Non-pigmented ciliary epithelial cell (primary cell): ENCODE data around the gene MCM9.

ENCODE experiments used
- DNase-seq: peaks from one replicate; pipeline ENCODE4 v3.0.0-alpha.2; 2010; ENCODE audit warnings: low read depth

MCM9 gene

GRCh38 chr6:118932421-118932820 is 2.5 kb downstream of the MCM9 start:
- DNase-seq, result no peak

DNA sequence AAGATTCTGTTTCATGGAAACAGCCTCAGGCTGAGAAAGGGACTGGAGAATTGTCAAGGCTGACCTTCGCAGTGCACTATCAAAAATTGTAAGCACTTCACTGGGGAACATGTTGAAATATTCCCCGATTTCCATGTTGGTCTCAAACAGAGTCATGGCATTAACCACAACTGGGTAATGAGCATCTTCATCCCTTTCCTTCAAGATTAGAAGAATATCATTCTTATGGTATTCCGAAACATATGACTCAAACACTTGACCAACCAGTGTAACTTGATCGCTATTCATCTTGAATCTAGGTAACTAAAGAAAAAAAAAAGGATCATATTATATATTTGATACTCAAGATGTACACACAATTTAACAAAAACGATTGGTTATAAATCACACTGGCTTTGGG is 3.5 kb downstream of the MCM9 start:
- DNase-seq, result no peak

- DNase-seq, result no peak
Observed at GRCh38 chr6:118930680-118931079, 4.3 kb downstream of the MCM9 start.

- DNase-seq, result no peak
Observed at GRCh38 chr6:118923035-118923434, 11.9 kb downstream of the MCM9 start.

DNA sequence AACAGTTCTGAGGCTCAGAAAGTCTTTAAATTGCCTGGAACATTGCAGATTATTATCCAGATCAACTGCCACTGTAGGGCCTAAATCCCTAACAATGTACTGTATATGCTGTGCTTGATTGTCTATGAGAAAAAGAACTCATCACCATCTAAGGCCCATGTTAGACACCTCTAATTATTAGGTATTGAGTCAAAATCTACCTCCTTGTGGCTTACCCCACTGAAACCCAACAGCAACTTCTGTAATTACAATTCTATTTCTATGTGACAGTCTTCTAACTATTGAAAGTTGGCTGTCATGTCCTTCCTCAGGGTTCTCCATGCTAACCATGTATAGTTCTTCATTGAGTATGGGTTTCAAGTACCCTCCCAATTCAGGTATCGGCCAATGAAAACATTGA is 13.9 kb downstream of the MCM9 start:
- DNase-seq, result no peak

DNA sequence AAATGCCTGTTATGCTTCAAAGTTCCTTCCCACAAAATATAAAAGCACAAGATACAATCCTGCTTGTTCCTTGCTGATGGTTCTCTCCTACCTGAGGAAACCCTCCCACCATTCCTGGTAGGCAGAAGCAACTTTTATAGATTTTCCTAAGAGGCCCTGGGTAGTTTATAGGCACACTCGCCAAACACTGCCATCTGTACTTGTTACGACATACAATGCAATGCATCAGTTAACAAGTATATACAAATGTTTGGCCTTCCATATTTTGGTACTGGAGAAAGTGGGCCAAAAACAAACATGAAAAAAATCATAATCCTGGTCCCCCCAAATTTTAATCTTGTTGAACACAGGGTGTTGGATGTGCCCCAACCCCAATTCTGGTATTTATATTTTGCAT is 16.6 kb downstream of the MCM9 start:
- no peak for DNase-seq

DNA sequence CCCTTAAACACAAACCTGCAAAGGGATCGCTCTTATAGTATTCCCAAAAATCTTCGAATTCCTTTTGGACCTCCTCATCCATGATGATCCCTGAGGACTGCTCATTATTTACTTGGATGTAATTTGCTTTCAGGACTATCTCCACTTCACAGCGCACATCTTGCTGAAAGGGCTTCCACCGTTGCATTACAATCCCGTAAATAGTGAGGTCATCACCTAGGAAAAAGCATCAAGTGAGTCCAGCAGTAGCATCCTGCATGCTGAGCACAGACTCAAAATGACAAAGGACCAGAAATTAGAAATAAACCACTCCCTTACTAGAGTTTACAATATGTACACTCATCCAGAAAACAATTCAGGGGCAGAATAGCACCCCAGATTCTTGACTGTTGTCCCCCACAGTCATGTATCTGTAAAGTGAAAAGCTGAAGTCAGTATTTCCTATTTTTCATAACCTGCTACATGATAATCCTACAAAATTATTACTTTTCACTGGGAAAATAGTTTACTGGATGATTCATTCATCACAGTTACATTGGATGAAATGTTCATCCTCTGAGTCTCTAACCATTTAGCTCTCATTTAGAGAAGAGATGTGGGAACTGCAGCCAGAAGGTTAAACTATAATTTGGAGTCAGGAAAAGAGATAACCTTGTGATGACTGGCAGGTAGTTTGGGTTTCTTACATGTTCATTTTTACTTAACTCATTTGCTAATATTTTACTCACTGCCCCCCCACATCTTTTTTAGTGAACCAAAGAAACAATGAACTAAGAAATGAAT is 17.2 kb downstream of the MCM9 start:
- DNase-seq, result no peak

- no peak for DNase-seq
Observed at GRCh38 chr6:118914598-118914997, 20.4 kb downstream of the MCM9 start.

GRCh38 chr6:118913161-118913560 is 21.8 kb downstream of the MCM9 start:
- no peak for DNase-seq

DNA sequence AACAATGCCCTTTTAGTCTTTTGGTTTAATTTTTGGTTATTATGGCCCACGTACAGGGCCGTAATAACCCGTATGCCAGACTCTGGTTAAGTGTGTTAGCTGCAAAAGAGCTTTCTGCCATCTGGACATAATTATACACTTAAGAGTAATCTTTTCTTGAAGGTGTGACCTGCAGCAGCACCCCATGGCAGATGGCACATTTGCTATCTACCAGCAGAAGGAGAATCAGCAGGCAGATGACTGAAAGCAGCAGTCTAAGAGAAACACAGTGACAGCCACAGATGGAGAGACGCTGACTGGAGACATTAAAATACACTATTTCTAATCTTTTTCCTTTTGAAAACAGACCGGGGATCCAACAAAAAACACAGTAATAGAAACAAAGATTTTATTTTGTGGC is 22.3 kb downstream of the MCM9 start:
- DNase-seq, result no peak

DNA sequence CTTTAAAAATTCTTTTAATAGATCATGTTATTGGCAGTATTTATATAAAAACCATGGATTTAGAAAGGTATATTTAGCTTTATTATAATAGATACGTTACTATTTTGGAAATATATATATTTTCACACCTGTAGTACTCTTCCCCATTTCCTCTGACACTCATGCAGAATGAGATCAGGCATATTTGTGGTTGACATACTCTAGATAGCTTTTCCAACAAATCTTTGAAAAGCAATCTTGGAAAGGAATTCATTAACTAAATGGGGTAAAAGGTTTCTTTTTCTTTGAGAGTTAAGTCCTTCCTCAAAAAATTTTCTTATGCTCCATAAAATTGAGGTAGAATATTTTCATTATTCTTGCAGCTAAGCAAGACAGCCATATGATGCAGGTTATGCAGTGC is 26.5 kb downstream of the MCM9 start:
- DNase-seq, result no peak

DNA sequence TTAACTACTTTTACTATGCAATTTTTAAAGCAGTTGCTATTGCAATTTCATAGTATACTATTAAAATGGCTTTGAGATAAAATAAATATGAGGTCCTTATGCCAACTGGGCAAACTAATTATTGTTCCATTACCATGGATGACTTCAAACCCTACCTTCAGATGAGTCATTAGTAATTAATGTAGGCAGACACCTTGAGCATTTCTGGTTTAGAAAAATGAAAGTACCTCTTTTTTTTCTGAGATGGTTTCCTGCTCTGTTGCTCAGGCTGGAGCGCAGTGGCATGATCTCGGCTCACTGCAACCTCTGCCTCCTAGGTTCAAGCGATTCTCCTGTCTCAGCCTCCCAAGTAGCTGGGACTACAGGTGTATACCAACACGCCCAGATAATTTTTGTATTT is 29.1 kb downstream of the MCM9 start:
- DNase-seq, result no peak

- no peak for DNase-seq
Observed at GRCh38 chr6:118905084-118905483, 29.9 kb downstream of the MCM9 start.

GRCh38 chr6:118903691-118904090 is 31.3 kb downstream of the MCM9 start:
- DNase-seq, result no peak

GRCh38 chr6:118903138-118903537 is 31.8 kb downstream of the MCM9 start:
- DNase-seq, result no peak

DNA sequence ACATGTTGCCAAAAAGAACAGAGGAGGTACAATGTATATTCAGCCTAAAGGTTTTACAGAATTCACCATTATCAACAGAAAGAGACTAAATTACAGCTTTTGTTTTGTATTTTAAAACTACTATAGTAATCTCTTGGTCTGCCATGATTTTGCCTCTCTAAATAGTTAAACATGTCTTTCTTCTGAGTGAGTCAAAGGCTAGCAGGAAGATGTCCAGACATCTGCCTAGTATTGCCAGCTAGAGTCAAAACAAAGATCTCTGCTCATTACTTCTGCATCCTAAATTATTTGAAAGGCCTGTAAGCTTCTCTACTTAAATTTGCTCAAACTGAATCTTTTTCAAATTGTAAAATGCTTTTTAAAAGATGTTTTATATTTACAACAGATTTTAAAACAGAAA is 32.2 kb downstream of the MCM9 start:
- no peak for DNase-seq

DNA sequence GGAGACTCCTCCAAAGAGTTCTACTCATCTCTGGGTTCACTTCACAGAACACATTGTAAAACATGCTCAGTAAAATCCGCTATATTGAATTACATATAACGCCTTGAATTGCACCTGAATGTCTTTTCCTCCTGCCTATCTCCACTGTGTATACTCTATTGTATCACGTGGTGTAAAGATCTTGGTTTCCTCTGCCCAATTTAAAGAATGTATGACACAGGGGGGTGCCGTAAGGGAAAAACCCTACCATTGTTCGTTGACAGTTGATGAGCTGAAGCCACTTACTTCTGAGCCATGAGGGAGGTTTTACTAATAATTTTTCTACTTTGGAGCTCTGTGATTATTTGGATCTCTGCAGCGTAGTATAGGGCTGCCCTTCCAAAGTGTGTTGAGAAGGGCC is 35.0 kb downstream of the MCM9 start:
- no peak for DNase-seq

DNA sequence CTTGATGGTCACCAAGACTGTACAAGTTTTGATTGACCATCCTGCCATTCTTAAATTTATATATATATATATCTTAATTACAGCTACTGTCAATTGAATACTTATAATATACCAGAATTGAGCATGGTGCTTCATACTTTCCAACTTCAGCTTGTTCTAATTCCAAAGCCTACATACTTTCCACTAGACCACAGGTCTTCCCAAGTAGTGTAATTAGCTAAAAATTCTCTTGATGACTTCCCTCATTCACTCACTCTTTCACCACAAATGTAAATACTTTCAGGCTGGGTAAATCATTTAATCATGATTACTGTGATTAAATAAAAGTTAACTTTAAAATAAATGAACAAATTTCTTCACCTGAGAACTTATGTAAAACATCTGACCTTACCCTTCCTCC is 37.6 kb downstream of the MCM9 start:
- DNase-seq, result no peak

GRCh38 chr6:118896339-118897136 is 38.4 kb downstream of the MCM9 start:
- DNase-seq, result no peak

DNA sequence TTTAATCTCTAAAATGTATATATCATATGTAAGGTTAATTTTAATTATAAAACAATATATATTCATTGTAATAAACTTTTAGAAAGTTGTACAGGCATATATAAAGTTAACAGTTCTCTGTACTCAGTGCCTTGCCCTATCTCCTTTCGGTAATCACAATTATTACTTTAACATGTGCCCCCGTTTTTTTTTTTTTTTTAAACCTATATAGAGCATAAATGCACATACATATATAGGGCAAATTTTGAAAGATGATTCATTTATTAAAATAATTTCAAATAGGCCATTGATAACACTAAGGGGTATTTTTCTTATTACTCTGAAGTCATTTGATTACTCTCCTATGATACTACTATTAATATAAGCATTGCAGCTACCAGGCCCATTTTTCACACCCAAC is 39.1 kb downstream of the MCM9 start:
- no peak for DNase-seq

- no peak for DNase-seq
Observed at GRCh38 chr6:118895261-118895560, 39.7 kb downstream of the MCM9 start.

DNA sequence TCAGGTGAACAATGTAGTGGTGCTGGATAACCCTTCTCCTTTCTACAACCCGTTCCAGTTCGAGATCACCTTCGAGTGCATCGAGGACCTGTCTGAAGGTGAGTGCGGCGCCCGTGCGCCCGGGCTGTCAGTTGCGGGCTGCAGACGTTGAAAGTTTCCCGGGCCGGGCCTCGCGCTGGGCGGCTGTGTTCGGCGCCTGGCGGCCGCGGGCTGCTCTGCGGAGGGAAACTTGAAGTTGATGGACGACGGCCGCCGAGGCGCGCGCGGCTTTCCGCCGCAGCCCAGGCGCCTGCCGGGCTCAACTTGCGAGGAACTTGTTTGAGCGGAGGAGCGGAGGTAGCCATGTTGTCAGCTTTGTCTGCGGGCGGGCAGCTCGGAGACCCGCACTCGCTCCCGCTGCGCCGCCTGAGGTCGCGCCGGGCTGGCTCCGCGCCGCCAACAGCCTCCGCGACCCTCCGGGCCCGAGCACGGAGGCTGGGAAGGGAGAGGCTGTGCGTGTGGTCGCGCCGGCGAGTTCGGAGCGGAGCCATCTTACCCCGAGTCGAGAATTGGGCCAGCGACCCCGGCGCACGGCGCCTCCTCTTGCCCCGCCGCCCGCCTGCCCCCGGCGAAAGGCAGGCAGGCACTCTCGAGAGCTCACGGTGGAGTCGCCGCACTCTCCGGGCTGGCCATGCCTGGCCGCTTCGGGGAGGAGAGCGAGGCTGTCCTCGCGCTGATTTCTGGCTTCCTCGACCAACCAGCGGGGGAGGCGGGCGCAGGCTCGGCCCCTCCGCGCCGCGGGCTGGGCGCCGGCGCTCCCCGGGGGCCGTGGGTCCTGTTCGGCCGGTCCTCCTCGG is 40.3 kb downstream of the MCM9 start:
- no peak for DNase-seq
